Hindlimb muscle (tissue), 1 donor: Measurements from ENCODE around the gene BAG5. TPM values are rescaled to one million over a fixed set of nuclear protein-coding genes. Genes with fewer than 3 reads are reported as not detected.

Source experiments
- DNase-seq: peaks from one replicate; pipeline ENCODE4 v3.0.0-alpha.2; 2013
- polyA plus RNA-seq: library from polyadenylated mRNA; unstranded; fragments of 120-200 nt; gene quantifications from one replicate; pipeline ENCODE4 v1.2.1, GENCODE V29; 2013; ENCODE audit not compliant: insufficient read length

The BAG5 gene
- polyA plus RNA-seq, 1 donor = 17.8 TPM

DNA sequence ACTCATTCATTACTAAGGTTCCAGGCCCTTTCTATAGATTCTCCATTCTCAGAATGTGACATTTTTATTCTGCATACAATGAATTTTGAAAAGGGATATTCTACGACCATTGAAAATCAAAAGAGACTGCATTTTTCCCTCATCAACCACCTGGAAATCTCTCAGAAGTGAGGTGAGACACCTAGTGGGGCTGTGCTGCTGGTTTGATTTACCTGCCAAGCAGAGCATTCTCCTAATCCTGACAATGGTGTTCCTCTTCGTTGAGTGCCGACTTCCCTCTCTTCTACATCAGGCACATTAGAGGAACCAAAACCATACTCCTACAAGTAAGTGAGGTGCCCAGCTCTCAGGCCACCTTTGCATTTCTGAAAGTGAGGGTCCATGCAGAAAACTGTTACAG is 54.7 kb downstream of the BAG5 start:
- no peak for DNase-seq

Other genes with a start within 250 kb of the BAG5 start
- 191 TPM for gene EIF5, start 228.4 kb downstream of the BAG5 start, polyA plus RNA-seq
- 60.4 TPM for gene MARK3, start 177.2 kb downstream of the BAG5 start, polyA plus RNA-seq
- gene CKB, start 39.8 kb downstream of the BAG5 start, polyA plus RNA-seq = 190 TPM
- gene TRMT61A, start 33.5 kb downstream of the BAG5 start, polyA plus RNA-seq = 7.8 TPM
- 59.0 TPM for gene COA8, start 303 bp upstream of the BAG5 start, polyA plus RNA-seq
- 118 TPM for gene KLC1, start 66.6 kb upstream of the BAG5 start, polyA plus RNA-seq
- gene XRCC3, start 152.8 kb upstream of the BAG5 start, polyA plus RNA-seq = 11.3 TPM
- 44.2 TPM for gene ZFYVE21, start 153.2 kb upstream of the BAG5 start, polyA plus RNA-seq